ENCODE measurements around the gene ALPK3.

ALPK3 gene

GRCh38 chr15:84919106-84919667, 102.0 kb downstream of the ALPK3 start:
- CTCF ChIA-PET, result interaction anchor here (1.5 kb wide), 1 partner anchor 9 kb away, joined by 4 read pairs; no protein-coding TSS in a partner anchor
- no peak for TF ChIP-seq TARDBP (IDR thresholded peaks at IDR 0.05)
- no peak for TF ChIP-seq LEF1 (IDR thresholded peaks at IDR 0.05; ENCODE audit: borderline replicate concordance)
- TF ChIP-seq CTBP1 (IDR thresholded peaks at IDR 0.05; ENCODE audit: borderline replicate concordance), result no peak
- no peak for TF ChIP-seq L3MBTL2 (conservative IDR thresholded peaks at IDR 0.05)
- TF ChIP-seq FOXA1 (IDR thresholded peaks at IDR 0.05), result no peak
- no peak for TF ChIP-seq PKNOX1 (IDR thresholded peaks at IDR 0.05)
- TF ChIP-seq NFRKB (IDR thresholded peaks at IDR 0.05), result no peak
- TF ChIP-seq FOXK2 (IDR thresholded peaks at IDR 0.05), result no peak
- TF ChIP-seq BHLHE40 (IDR thresholded peaks at IDR 0.05; ENCODE audit: borderline replicate concordance), result no peak
- no peak for TF ChIP-seq ARNT (IDR thresholded peaks at IDR 0.05)
- no peak for TF ChIP-seq SUZ12 (IDR thresholded peaks at IDR 0.05)
- TF ChIP-seq SP1 (IDR thresholded peaks at IDR 0.05), result no peak
- TF ChIP-seq HDGF (IDR thresholded peaks at IDR 0.05; ENCODE audit: borderline replicate concordance), result no peak
- no peak for TF ChIP-seq FOXM1 (IDR thresholded peaks at IDR 0.05; ENCODE audit: borderline replicate concordance)
- POLR2A ChIA-PET, result no interaction called here
- no peak for DNase-seq (ENCODE audit: extremely low spot score)

GRCh38 chr15:84921121-84921520, 104.0 kb downstream of the ALPK3 start:
- CTCF ChIA-PET, result interaction anchor here (0.5 kb wide), 1 partner anchor 9 kb away, joined by 3 read pairs; no protein-coding TSS in a partner anchor
- POLR2A ChIA-PET, result no interaction called here
- DNase-seq (ENCODE audit: extremely low spot score), result no peak
- TF ChIP-seq ELF4 (IDR thresholded peaks at IDR 0.05), result no peak
- TF ChIP-seq NFRKB (IDR thresholded peaks at IDR 0.05), result no peak
- no peak for TF ChIP-seq FOXM1 (IDR thresholded peaks at IDR 0.05; ENCODE audit: borderline replicate concordance)
- no peak for TF ChIP-seq BHLHE40 (IDR thresholded peaks at IDR 0.05; ENCODE audit: borderline replicate concordance)
- no peak for TF ChIP-seq FOXA1 (IDR thresholded peaks at IDR 0.05)
- TF ChIP-seq LEF1 (IDR thresholded peaks at IDR 0.05; ENCODE audit: borderline replicate concordance), result no peak
- TF ChIP-seq ZNF384 (IDR thresholded peaks at IDR 0.05), result no peak
- no peak for TF ChIP-seq CTBP1 (IDR thresholded peaks at IDR 0.05; ENCODE audit: borderline replicate concordance)
- no peak for TF ChIP-seq PKNOX1 (IDR thresholded peaks at IDR 0.05)
- no peak for TF ChIP-seq ARNT (IDR thresholded peaks at IDR 0.05)
- TF ChIP-seq L3MBTL2 (conservative IDR thresholded peaks at IDR 0.05), result no peak
- TF ChIP-seq HDGF (IDR thresholded peaks at IDR 0.05; ENCODE audit: borderline replicate concordance), result no peak
- no peak for TF ChIP-seq FOXK2 (IDR thresholded peaks at IDR 0.05)
- TF ChIP-seq SUZ12 (IDR thresholded peaks at IDR 0.05), result no peak
- TF ChIP-seq SP1 (IDR thresholded peaks at IDR 0.05), result no peak
- TF ChIP-seq TARDBP (IDR thresholded peaks at IDR 0.05), result no peak

- TF ChIP-seq FOXK2 (IDR thresholded peaks at IDR 0.05) (no peak), ZNF384 (IDR thresholded peaks at IDR 0.05) (no peak), SUZ12 (IDR thresholded peaks at IDR 0.05) (no peak), LEF1 (IDR thresholded peaks at IDR 0.05; ENCODE audit: borderline replicate concordance) (no peak), BHLHE40 (IDR thresholded peaks at IDR 0.05; ENCODE audit: borderline replicate concordance) (no peak), ELF4 (IDR thresholded peaks at IDR 0.05) (no peak), L3MBTL2 (conservative IDR thresholded peaks at IDR 0.05) (no peak), NFRKB (IDR thresholded peaks at IDR 0.05) (no peak), SP1 (IDR thresholded peaks at IDR 0.05) (no peak), TARDBP (IDR thresholded peaks at IDR 0.05) (no peak), HDGF (IDR thresholded peaks at IDR 0.05; ENCODE audit: borderline replicate concordance) (no peak)
- ChIA-PET POLR2A (no interaction called here), CTCF (no interaction called here)
- no peak for DNase-seq (ENCODE audit: extremely low spot score)
Measured at GRCh38 chr15:84922530-84922929, 105.4 kb downstream of the ALPK3 start.
